ENCODE results near the gene MSH4.
"Not testable (repeated sequence)": the region's sequence is repeated elsewhere in the genome, so short reads cannot be mapped to it uniquely, and the experiment has no call there.

The MSH4 gene

GRCh38 chr1:75808921-75809320 is 12.2 kb downstream of the MSH4 start:
- no peaks in the 10 kb centered on the region for H3K4me1 ChIP-seq
- H3K27ac ChIP-seq: no peak overlapping the region
- no peaks in the 10 kb centered on the region for H3K36me3 ChIP-seq
- H3K9me3 ChIP-seq: no peaks in the 10 kb centered on the region
- DNase-seq: no peak
- no peak for TF ChIP-seq CTCF (IDR thresholded peaks at IDR 0.05)
- no peak overlapping the region for H3K4me3 ChIP-seq
- intact Hi-C loops (cut with DNase I; ENCODE audit: low total_unique reads): no loop called here
- H3K27me3 ChIP-seq: no peaks in the 10 kb centered on the region

- H3K4me3 ChIP-seq; H3K27me3 ChIP-seq; H3K36me3 ChIP-seq; H3K9me3 ChIP-seq; H3K4me1 ChIP-seq; intact Hi-C loops (cut with DNase I; ENCODE audit: low total_unique reads); DNase-seq; H3K27ac ChIP-seq: not testable (repeated sequence)
Measured at GRCh38 chr1:75810113-75810512, 13.4 kb downstream of the MSH4 start.

GRCh38 chr1:75811211-75811981 is 14.7 kb downstream of the MSH4 start:
- intact Hi-C loops (cut with DNase I; ENCODE audit: low total_unique reads): no loop called here
- no peak for TF ChIP-seq CTCF (IDR thresholded peaks at IDR 0.05)
- no peaks in the 10 kb centered on the region for H3K4me1 ChIP-seq
- no peaks in the 10 kb centered on the region for H3K27me3 ChIP-seq
- H3K9me3 ChIP-seq: no peaks in the 10 kb centered on the region
- H3K4me3 ChIP-seq: no peak overlapping the region
- no peaks in the 10 kb centered on the region for H3K36me3 ChIP-seq
- H3K27ac ChIP-seq: no peak overlapping the region
- DNase-seq: no peak

GRCh38 chr1:75812065-75812464 is 15.4 kb downstream of the MSH4 start:
- Histone ChIP-seq H3K9me3 (no peaks in the 10 kb centered on the region), H3K4me1 (no peaks in the 10 kb centered on the region), H3K4me3 (no peak overlapping the region), H3K27ac (no peak overlapping the region), H3K36me3 (peaks cover 0 to 4% (median 0%) of the 10 kb centered on the region in 3 donors), H3K27me3 (no peaks in the 10 kb centered on the region)
- intact Hi-C loops (cut with DNase I; ENCODE audit: low total_unique reads): no loop called here
- no peak for DNase-seq
- no peak for TF ChIP-seq CTCF (IDR thresholded peaks at IDR 0.05)

GRCh38 chr1:75823596-75823995 is 26.9 kb downstream of the MSH4 start:
- H3K36me3 ChIP-seq: peaks cover 4 to 19% (median 15%) of the 10 kb centered on the region in 3 donors
- H3K27ac ChIP-seq; DNase-seq; H3K27me3 ChIP-seq; H3K4me3 ChIP-seq; H3K9me3 ChIP-seq; H3K4me1 ChIP-seq; intact Hi-C loops (cut with DNase I; ENCODE audit: low total_unique reads): not testable (repeated sequence)

- intact Hi-C loops (cut with DNase I; ENCODE audit: low total_unique reads): no loop called here
Measured at GRCh38 chr1:75836528-75837100, 39.9 kb downstream of the MSH4 start.

More at GRCh38 chr1:75836528-75837100, 39.9 kb downstream of the MSH4 start:
- no peak for TF ChIP-seq CTCF (IDR thresholded peaks at IDR 0.05)
- Histone ChIP-seq H3K36me3 (no peaks in the 10 kb centered on the region), H3K4me3 (no peak overlapping the region), H3K27me3 (no peaks in the 10 kb centered on the region), H3K4me1 (no peaks in the 10 kb centered on the region), H3K27ac (no peak overlapping the region), H3K9me3 (peaks cover 0 to 5% (median 4%) of the 10 kb centered on the region in 3 donors)
- DNase-seq: no peak

All from tibial artery (tissue), 4 donors.